Smooth muscle cell (in vitro differentiated cells): ENCODE results near the gene XYLB. TPM values are rescaled to one million over a fixed set of nuclear protein-coding genes. Genes with fewer than 3 reads are reported as not detected.

Source experiments
- DNase-seq: peaks from one replicate; lab custom pipeline; 2025; ENCODE audit not compliant: unreplicated experiment; lab: John Stamatoyannopoulos, UW
- H2AFZ ChIP-seq: fragments of 200-600 bp; sonication (generic); 2 replicates; pipeline ENCODE4 v1.6.0; 2016; ENCODE audit warnings: antibody characterized with exemption, low read depth, mild to moderate bottlenecking
- H3F3A ChIP-seq: fragments of 200-600 bp; sonication (generic); 2 replicates; pipeline ENCODE4 v1.6.0; 2017; ENCODE audit warnings: antibody characterized with exemption, low read depth
- H3K27ac ChIP-seq: fragments of 200-600 bp; sonication (generic); 2 replicates; pipeline ENCODE4 v1.5.1; 2016; ENCODE audit warnings: low read depth, mild to moderate bottlenecking
- H3K27me3 ChIP-seq: fragments of 200-600 bp; sonication (generic); 2 replicates; pipeline ENCODE4 v1.6.1; 2016; ENCODE audit warnings: low read depth, mild to moderate bottlenecking
- H3K36me3 ChIP-seq: fragments of 200-600 bp; sonication (generic); 2 replicates; pipeline ENCODE4 v1.5.1; 2016; ENCODE audit warnings: low read depth
- H3K4me1 ChIP-seq: fragments of 200-600 bp; sonication (generic); 2 replicates; pipeline ENCODE4 v1.5.1; 2016; ENCODE audit warnings: low read depth
- H3K4me2 ChIP-seq: fragments of 200-600 bp; sonication (generic); 2 replicates; pipeline ENCODE4 v1.6.0; 2016; ENCODE audit warnings: mild to moderate bottlenecking
- H3K4me3 ChIP-seq: fragments of 200-600 bp; sonication (generic); 2 replicates; pipeline ENCODE4 v1.5.1; 2016; ENCODE audit warnings: mild to moderate bottlenecking
- H3K79me2 ChIP-seq: fragments of 200-600 bp; sonication (generic); 2 replicates; pipeline ENCODE4 v1.6.0; 2016; ENCODE audit warnings: low read depth, mild to moderate bottlenecking
- H3K9ac ChIP-seq: fragments of 200-600 bp; sonication (generic); 2 replicates; pipeline ENCODE4 v1.6.0; 2016; ENCODE audit warnings: low read depth
- H3K9me3 ChIP-seq: fragments of 200-600 bp; sonication (generic); replicated peaks from 2 replicates; pipeline ENCODE4 v1.5.1; 2016; ENCODE audit warnings: low read depth
- H4K20me1 ChIP-seq: fragments of 200-600 bp; sonication (generic); 2 replicates; pipeline ENCODE4 v1.6.0; 2016; ENCODE audit warnings: low read depth
- CTCF ChIP-seq: fragments of 200-600 bp; sonication (generic); IDR thresholded peaks from 2 replicates; pipeline ENCODE4 v1.5.1; 2017; ENCODE audit warnings: borderline replicate concordance, mild to moderate bottlenecking, antibody characterized with exemption; ENCODE audit not compliant: insufficient read depth, poor library complexity, severe bottlenecking
- WGBS: methylation state at CpG from one replicate; pipeline ENCODE4 v1.1.7; 2016; ENCODE audit warnings: low lambda C conversion rate; 5-methylcytosine and 5-hydroxymethylcytosine counted together
- polyA plus RNA-seq: library from polyadenylated mRNA; unstranded; fragments of >200 nt; fragmentation: Nextera tagmentation; extraction: Ambion mirVana; gene quantifications from 2 replicates; pipeline ENCODE4 v1.2.1, GENCODE V29; 2016
- total RNA-seq: library from RNA; depleted of rRNA; stranded (reverse); fragments of >200 nt; gene quantifications from 2 replicates; pipeline ENCODE4 v1.2.3, GENCODE V29; 2014

Gene XYLB
- total and polyA plus RNA-seq, 2 experiments from 2014 or later: 0.40 to 1.5 TPM

GRCh38 chr3:38367779-38368178 lies 21.2 kb downstream of the XYLB start:
- Histone ChIP-seq H2AFZ (no peak overlapping the region), H3K4me2 (peak overlapping the region; percentile 17), H3K27ac (no peak overlapping the region), H3K9ac (no peak overlapping the region), H3F3A (no peaks in the 10 kb centered on the region), H3K36me3 (no peaks in the 10 kb centered on the region), H3K79me2 (no peaks in the 10 kb centered on the region), H3K4me3 (no peak overlapping the region), H3K27me3 (no peaks in the 10 kb centered on the region), H3K9me3 (no peaks in the 10 kb centered on the region), H4K20me1 (no peaks in the 10 kb centered on the region), H3K4me1 (no peaks in the 10 kb centered on the region)
- WGBS: 7% methylated on average over 3 of the region's 3 CpGs
- no peak for DNase-seq
- no peak for TF ChIP-seq CTCF

- no peaks in the 10 kb centered on the region for H3K27me3 ChIP-seq
These were observed 21.7 kb downstream of the XYLB start for GRCh38 chr3:38368238-38368637.

GRCh38 chr3:38369186-38369585 lies 22.6 kb downstream of the XYLB start:
- Histone ChIP-seq H3K9me3 (no peaks in the 10 kb centered on the region), H3F3A (no peaks in the 10 kb centered on the region), H3K9ac (no peak overlapping the region), H3K27ac (no peak overlapping the region), H4K20me1 (no peaks in the 10 kb centered on the region), H3K36me3 (no peaks in the 10 kb centered on the region), H3K4me1 (no peaks in the 10 kb centered on the region), H2AFZ (no peak overlapping the region), H3K4me3 (no peak overlapping the region), H3K27me3 (no peaks in the 10 kb centered on the region), H3K4me2 (no peak overlapping the region), H3K79me2 (no peaks in the 10 kb centered on the region)
- TF ChIP-seq CTCF: no peak
- WGBS: 100% methylated on average over 3 of the region's 3 CpGs
- no peak for DNase-seq

More at GRCh38 chr3:38368238-38368637, 21.7 kb downstream of the XYLB start:
- DNase-seq: no peak
- Histone ChIP-seq H3K4me1 (no peaks in the 10 kb centered on the region), H3K9me3 (no peaks in the 10 kb centered on the region), H3K9ac (no peak overlapping the region), H4K20me1 (no peaks in the 10 kb centered on the region), H3K4me3 (no peak overlapping the region), H2AFZ (no peak overlapping the region), H3K79me2 (no peaks in the 10 kb centered on the region), H3K27ac (no peak overlapping the region), H3K4me2 (peak overlapping the region; percentile 17), H3F3A (no peaks in the 10 kb centered on the region), H3K36me3 (no peaks in the 10 kb centered on the region)
- TF ChIP-seq CTCF: no peak
- WGBS: 91% methylated on average over 5 of the region's 5 CpGs

- Histone ChIP-seq H3K4me1 (no peaks in the 10 kb centered on the region), H3K27ac (no peak overlapping the region), H3K4me2 (no peak overlapping the region), H4K20me1 (no peaks in the 10 kb centered on the region), H3F3A (no peaks in the 10 kb centered on the region), H3K9me3 (no peaks in the 10 kb centered on the region), H3K27me3 (no peaks in the 10 kb centered on the region), H3K36me3 (no peaks in the 10 kb centered on the region), H3K4me3 (no peak overlapping the region), H3K9ac (no peak overlapping the region), H2AFZ (no peak overlapping the region), H3K79me2 (no peaks in the 10 kb centered on the region)
- TF ChIP-seq CTCF: no peak
- WGBS: 74% methylated on average over 2 of the region's 2 CpGs
- DNase-seq: no peak
These were observed 23.6 kb downstream of the XYLB start for GRCh38 chr3:38370149-38370548.
